WI38 (cell line): Measurements from ENCODE around the gene OLFML2B.
"Not testable (repeated sequence)": the region's sequence is repeated elsewhere in the genome, so short reads cannot be mapped to it uniquely, and the experiment has no call there.

Experiments used
- H3K4me3 ChIP-seq: 2 replicates; pipeline ENCODE4 v1.5.1; 2011; ENCODE audit warnings: low read depth, mild to moderate bottlenecking, control low read depth, low read length
- TF ChIP-seq, protein P1 (sequence below): IDR thresholded peaks from 2 replicates; pipeline ENCODE4 v1.5.1; 2012; ENCODE audit warnings: low read depth, mild to moderate bottlenecking, control low read depth, low read length

OLFML2B gene

DNA sequence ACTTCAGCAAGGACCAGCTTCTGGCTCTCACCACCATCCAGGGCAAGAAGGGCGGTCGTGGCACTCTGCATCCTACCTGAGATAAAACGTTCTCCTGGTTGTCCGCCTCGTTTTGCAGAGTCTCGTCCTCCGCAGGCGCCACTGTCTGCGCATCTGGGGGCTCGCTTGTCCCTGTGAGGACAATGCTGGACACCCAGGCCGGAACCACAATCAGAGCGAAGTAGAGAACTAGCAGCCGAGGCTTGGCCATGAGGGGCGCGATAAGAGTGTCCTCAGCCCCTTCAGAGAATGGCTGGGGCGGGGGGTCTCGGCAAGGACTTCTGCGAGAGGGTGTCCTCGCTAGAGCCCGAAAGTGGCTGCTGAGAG, 505 bp downstream of the OLFML2B start:
- TF ChIP-seq, protein P1, sequence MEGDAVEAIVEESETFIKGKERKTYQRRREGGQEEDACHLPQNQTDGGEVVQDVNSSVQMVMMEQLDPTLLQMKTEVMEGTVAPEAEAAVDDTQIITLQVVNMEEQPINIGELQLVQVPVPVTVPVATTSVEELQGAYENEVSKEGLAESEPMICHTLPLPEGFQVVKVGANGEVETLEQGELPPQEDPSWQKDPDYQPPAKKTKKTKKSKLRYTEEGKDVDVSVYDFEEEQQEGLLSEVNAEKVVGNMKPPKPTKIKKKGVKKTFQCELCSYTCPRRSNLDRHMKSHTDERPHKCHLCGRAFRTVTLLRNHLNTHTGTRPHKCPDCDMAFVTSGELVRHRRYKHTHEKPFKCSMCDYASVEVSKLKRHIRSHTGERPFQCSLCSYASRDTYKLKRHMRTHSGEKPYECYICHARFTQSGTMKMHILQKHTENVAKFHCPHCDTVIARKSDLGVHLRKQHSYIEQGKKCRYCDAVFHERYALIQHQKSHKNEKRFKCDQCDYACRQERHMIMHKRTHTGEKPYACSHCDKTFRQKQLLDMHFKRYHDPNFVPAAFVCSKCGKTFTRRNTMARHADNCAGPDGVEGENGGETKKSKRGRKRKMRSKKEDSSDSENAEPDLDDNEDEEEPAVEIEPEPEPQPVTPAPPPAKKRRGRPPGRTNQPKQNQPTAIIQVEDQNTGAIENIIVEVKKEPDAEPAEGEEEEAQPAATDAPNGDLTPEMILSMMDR = no peak
- H3K4me3 ChIP-seq = peak overlapping the region; percentile 76

DNA sequence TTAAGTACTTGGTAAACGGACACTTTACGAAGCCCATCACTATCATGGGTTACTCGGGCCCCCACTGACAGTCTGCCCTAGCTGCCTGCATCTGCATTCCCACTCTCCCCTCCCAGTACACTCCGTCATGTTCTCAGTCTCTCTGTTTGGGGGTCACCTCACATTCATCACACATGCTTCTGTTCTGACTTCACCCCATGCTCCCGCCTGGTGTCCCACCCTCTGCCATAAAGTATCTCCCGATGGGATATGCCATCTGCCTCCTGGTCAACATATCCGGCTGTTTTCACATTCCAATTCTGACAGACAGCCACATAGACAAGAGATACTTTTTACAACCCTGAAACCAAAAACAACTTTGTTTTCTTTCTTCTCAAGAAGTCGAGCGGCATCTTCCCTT, 1.0 kb downstream of the OLFML2B start:
- no peak overlapping the region for H3K4me3 ChIP-seq
- TF ChIP-seq, protein P1 = no peak

DNA sequence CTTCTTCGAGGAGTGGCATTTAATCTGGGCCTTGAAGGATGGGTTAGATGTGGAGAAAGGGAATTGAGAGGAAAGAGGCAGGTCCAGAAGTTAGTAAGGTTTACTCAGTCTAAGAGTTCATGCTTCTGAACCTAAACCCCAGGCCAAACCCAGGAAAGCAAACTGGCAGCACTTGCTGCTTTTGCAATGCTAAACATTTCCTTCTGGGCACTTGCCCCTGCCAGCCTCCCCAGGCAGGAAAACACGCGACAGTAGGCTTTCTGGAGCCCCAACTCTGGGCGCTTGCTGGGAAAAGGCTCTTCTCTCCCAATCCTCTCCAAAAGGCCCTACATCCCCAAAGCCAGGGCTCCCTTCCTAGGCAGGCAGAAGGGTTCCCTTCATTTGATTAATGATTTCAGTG, 2.5 kb downstream of the OLFML2B start:
- TF ChIP-seq, protein P1 = no peak
- no peak overlapping the region for H3K4me3 ChIP-seq

DNA sequence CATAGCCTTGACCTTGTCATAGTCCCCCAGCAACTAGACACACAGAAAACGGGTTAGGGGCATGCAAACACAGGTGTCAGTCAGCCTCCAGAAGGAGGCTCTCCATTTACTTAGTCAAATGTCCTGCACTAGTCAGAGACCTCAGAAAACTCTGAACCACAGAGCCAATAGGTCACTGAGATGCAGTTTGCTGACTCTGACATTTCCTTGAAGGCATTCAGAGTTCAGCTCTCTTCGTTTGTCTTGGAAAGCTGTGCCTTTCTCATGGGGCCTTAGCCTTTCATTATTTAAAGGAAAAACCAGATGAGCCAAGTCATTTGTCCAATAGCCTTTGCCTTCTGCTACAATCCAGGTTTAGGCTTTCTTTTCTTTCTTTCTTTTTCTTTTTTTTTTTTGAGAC, 3.5 kb downstream of the OLFML2B start:
- TF ChIP-seq, protein P1 = no peak
- no peak overlapping the region for H3K4me3 ChIP-seq

DNA sequence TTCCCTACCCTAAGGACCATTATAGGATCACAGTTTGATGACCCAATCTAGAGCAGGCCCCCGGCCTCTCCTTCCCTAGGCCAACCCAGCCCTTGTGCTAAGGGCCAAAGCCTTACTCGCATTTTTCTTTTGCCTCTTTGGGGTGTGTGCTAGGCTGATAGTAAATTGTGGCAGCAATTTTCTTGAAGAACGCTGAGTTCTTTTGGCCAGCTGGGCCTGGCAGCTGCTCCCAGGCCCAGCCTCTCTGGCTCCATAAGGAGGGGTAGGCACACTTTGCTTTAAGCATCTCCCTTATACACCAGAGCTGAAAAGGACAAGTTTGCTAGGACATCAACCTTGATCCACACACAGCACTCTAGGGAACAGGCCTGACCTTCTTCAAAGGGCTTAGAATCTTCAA, 4.2 kb downstream of the OLFML2B start:
- H3K4me3 ChIP-seq = no peak overlapping the region
- TF ChIP-seq, protein P1 = no peak

DNA sequence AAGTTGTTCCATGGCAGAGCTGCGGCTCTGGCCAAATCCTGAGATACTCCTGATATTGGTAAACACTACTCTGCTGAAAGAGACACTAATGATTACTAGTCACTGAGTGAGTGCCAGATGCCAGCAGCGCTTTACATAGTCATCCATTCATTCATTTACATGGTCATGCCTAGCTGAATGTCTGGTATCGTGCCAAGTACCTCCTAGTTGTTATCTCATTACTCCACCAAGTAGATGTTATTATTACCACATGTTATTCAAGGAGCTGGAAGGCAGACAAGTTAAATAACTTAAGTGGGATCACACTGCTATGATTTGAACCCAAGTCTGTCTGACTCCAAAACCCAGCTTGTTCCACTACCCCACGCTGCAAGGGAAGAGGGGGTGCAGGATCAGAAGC, 4.7 kb downstream of the OLFML2B start:
- no peak overlapping the region for H3K4me3 ChIP-seq
- TF ChIP-seq, protein P1 = no peak

DNA sequence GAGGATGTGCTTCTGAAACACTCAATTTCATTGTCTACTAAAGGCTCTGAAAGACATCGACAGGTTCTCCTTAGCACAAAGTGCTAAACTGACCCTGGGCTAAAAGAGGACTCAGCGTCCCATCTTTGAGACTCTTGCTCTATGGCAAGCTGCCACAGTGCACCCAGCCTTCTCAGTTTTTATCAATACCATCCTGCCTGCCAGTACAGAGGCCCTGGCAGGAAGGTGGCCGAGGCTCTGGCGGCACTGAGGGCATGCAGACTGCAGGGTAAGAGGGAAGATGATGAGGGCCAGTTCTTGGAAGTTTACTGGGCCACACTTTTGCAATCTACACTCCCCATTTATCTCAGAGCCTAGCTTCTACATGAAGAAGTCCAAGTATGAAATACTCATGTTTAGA, 5.3 kb downstream of the OLFML2B start:
- TF ChIP-seq, protein P1 = no peak
- no peak overlapping the region for H3K4me3 ChIP-seq

DNA sequence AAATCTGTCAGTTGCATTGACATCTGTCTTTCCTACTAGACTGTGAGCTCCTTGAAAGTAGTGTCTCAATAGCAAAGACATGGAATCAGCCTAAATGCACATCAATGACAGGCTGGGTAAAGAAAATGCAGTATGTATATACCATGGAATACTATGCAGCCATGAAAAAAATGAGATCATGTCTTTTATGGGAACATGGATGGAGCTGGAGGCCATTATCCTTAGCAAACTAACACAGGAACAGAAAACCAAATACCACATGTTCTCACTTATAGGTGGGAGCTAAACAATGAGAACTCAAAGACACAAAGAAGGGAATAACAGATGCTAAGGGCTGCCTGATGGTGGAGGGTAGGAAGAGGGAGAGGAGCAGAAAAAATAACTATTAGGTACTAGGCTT, 5.9 kb downstream of the OLFML2B start:
- not testable (repeated sequence) for H3K4me3 ChIP-seq
